ENCODE measurements around the gene TMEM80.

TMEM80 gene

DNA sequence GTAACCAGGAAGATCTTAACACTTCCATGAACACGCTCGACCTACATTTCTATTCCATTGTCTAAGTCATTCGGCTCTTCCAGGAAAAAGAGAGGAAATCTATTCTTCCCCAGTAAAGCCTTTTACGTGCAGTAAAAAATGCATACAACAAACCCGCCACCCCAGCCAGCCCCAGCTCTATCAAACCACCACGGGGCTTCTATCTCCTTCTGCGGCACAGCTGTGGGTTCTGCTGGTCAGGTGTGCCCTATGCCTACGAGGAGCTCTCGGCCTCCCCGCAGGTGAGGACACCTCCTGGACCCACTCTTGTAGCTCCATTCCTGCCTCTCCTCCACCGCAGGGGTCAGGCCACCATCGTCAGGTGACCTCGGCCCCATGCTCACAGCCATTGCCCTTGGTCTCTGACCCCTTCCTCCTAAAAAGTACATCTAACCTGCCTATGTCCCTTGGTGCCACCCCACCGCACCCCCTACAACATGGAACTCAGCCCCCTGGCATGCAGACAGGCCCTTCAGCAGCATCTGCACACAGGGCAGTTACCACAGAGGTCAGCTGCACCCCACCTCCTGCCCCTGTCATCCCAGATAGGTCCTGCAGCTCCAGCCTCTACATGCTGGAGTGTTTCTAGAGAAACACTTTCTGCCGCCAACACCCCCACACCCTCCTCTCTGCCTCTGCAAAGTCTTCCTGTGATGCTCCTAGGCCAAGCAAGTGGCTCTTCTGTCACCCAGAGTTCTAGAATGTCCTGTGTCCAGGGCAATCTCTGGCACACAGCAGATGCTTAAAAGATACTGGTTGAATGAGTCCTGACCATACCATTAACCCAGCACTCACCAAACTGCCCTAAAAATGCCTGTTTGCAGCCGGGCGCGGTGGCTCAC is 3.7 kb upstream of the TMEM80 start:
- H3K36me3 ChIP-seq (ENCODE audit: control insufficient read depth, insufficient read depth, low read length) = peaks cover 14% of the 10 kb centered on the region
- H3K4me1 ChIP-seq (ENCODE audit: control insufficient read depth, insufficient read depth, low read length) = peaks cover 9% of the 10 kb centered on the region
- no peaks in the 10 kb centered on the region for H3K9me3 ChIP-seq (ENCODE audit: control insufficient read depth, insufficient read depth, low read length)
- H3K27ac ChIP-seq (ENCODE audit: low read length) = no peak overlapping the region
- H3K27me3 ChIP-seq (ENCODE audit: control insufficient read depth, insufficient read depth, low read length) = no peaks in the 10 kb centered on the region
- no peak for DNase-seq (ENCODE audit: low read depth, low spot score)
- H3K4me3 ChIP-seq (ENCODE audit: low read length) = no peak overlapping the region
- no CpG with 5 or more reads among the region's 18 CpGs for WGBS (ENCODE audit: insufficient coverage, insufficient read length)

DNA sequence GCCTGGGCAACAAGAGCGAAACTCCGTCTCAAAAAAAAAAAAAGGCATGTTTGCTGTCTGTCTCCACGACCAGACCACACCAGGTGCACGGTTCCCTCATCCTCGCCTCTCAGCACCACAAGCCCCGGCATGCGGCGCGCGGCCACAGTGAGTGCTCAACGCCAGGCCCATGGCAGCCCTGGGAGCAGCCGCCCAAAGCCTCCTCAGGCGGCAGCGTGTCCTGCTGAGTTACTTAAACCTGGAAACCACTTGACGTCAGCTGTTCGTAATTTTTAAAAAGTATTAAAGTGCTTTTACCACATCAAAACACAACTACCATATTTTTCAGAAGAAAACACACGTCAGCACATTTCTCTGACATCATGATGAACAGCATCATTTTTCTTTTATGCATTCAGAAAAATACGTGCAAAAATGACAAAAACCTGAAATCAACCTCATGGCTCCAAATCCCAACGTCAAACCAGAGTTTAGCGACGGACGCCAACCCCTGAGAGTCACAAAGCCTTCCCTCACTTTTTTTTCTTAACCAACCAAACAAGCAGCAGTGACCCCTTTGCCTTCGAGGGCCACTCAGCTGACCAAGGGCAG is 2.7 kb upstream of the TMEM80 start:
- H3K9me3 ChIP-seq (ENCODE audit: control insufficient read depth, insufficient read depth, low read length) = no peaks in the 10 kb centered on the region
- WGBS (ENCODE audit: insufficient coverage, insufficient read length) = no CpG with 5 or more reads among the region's 23 CpGs
- no peak overlapping the region for H3K4me3 ChIP-seq (ENCODE audit: low read length)
- no peaks in the 10 kb centered on the region for H3K27me3 ChIP-seq (ENCODE audit: control insufficient read depth, insufficient read depth, low read length)
- DNase-seq (ENCODE audit: low read depth, low spot score) = no peak
- peaks cover 8% of the 10 kb centered on the region; the same call in 1 of the 2 replicates for H3K36me3 ChIP-seq (ENCODE audit: control insufficient read depth, insufficient read depth, low read length)
- H3K27ac ChIP-seq (ENCODE audit: low read length) = no peak overlapping the region
- H3K4me1 ChIP-seq (ENCODE audit: control insufficient read depth, insufficient read depth, low read length) = peaks cover 10% of the 10 kb centered on the region

GRCh38 chr11:693415-693831 is 2.2 kb upstream of the TMEM80 start:
- H3K4me3 ChIP-seq (ENCODE audit: low read length) = no peak overlapping the region
- no CpG with 5 or more reads among the region's 13 CpGs for WGBS (ENCODE audit: insufficient coverage, insufficient read length)
- H3K27ac ChIP-seq (ENCODE audit: low read length) = no peak overlapping the region
- H3K9me3 ChIP-seq (ENCODE audit: control insufficient read depth, insufficient read depth, low read length) = no peaks in the 10 kb centered on the region
- H3K36me3 ChIP-seq (ENCODE audit: control insufficient read depth, insufficient read depth, low read length) = peaks cover 5% of the 10 kb centered on the region; the same call in 1 of the 2 replicates
- H3K27me3 ChIP-seq (ENCODE audit: control insufficient read depth, insufficient read depth, low read length) = no peaks in the 10 kb centered on the region
- DNase-seq (ENCODE audit: low read depth, low spot score) = no peak
- H3K4me1 ChIP-seq (ENCODE audit: control insufficient read depth, insufficient read depth, low read length) = peaks cover 11% of the 10 kb centered on the region

GRCh38 chr11:693887-694562 is 1.6 kb upstream of the TMEM80 start:
- no peak overlapping the region for H3K27ac ChIP-seq (ENCODE audit: low read length)
- no CpG with 5 or more reads among the region's 15 CpGs for WGBS (ENCODE audit: insufficient coverage, insufficient read length)

DNA sequence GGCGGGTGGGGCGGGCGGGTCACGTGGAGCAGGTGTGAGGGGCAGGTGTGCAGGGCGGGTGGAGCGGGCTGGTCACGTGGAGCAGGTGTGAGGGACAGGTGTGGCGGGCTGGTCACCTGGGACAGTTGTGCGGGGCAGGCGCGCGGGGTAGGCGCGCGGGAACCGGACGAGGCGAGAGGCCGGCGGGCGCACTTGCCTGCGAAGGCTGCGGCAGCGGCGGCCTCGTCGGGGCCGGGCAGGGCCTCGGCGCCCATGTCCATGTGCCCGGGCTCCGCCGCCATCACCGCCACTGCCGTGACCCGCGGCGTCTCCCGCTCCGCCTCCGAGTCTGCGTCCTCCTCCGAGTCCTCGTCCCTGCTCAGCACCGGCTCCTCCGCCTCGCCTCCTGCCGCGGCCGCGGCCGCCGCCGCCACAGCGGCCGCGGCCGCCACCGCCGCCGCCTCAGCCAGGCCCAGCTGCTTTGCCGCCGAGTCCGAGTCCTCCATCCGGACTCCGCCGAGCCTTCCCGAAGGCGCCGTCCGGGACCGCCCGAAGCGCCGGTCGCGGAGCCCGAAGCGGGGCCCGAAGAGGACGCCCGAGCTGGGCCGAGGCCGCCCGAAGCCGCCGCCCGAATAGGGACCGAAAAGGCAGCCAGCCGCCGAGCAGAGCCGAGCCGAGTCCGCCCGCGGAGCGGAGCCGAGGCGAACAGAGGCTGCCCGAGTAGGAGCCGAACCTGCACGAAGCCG is 891 bp upstream of the TMEM80 start, which contains the start of gene DEAF1:
DEAF1 (minus strand) TSS at position 660 of the 725 bp plus-strand sequence; CDS start at position 485, 175 bp downstream.
- Histone ChIP-seq H3K4me3 (ENCODE audit: low read length) (peak within 1 kb of the TSS; percentile 58; the same call in 1 of the 2 replicates), H3K9me3 (ENCODE audit: control insufficient read depth, insufficient read depth, low read length) (no peaks in the 10 kb centered on the region), H3K36me3 (ENCODE audit: control insufficient read depth, insufficient read depth, low read length) (peaks cover 1% of the 10 kb centered on the region; the same call in 1 of the 2 replicates), H3K27ac (ENCODE audit: low read length) (no peak within 1 kb of the TSS), H3K4me1 (ENCODE audit: control insufficient read depth, insufficient read depth, low read length) (peaks cover 12% of the 10 kb centered on the region), H3K27me3 (ENCODE audit: control insufficient read depth, insufficient read depth, low read length) (no peaks in the 10 kb centered on the region)
- WGBS (ENCODE audit: insufficient coverage, insufficient read length) = no CpG with 5 or more reads among the region's 103 CpGs
- peak; percentile 88 for DNase-seq (ENCODE audit: low read depth, low spot score)

More at GRCh38 chr11:693887-694562, 1.6 kb upstream of the TMEM80 start:
- Histone ChIP-seq H3K27me3 (ENCODE audit: control insufficient read depth, insufficient read depth, low read length) (no peaks in the 10 kb centered on the region), H3K4me1 (ENCODE audit: control insufficient read depth, insufficient read depth, low read length) (peaks cover 12% of the 10 kb centered on the region), H3K36me3 (ENCODE audit: control insufficient read depth, insufficient read depth, low read length) (peaks cover 5% of the 10 kb centered on the region; the same call in 1 of the 2 replicates), H3K9me3 (ENCODE audit: control insufficient read depth, insufficient read depth, low read length) (no peaks in the 10 kb centered on the region), H3K4me3 (ENCODE audit: low read length) (peak overlapping the region; percentile 4; the same call in 1 of the 2 replicates)
- DNase-seq (ENCODE audit: low read depth, low spot score) = no peak

DNA sequence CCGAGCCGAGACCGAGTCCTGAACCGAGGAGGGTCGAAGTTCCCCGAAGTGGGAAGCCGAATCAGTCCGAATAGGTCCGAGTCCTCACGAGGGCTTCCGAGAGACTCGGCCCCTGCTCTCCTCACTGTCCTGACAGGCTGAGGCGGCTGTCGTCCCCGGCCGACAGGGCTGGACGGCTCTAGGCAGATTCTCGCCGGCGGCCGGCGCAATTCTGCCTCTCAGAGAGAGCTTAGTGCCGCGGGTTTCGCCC is 403 bp upstream of the TMEM80 start:
- Histone ChIP-seq H3K4me3 (ENCODE audit: low read length) (peak overlapping the region; percentile 58; the same call in 1 of the 2 replicates), H3K27ac (ENCODE audit: low read length) (no peak overlapping the region), H3K9me3 (ENCODE audit: control insufficient read depth, insufficient read depth, low read length) (no peaks in the 10 kb centered on the region), H3K27me3 (ENCODE audit: control insufficient read depth, insufficient read depth, low read length) (no peaks in the 10 kb centered on the region), H3K36me3 (ENCODE audit: control insufficient read depth, insufficient read depth, low read length) (no peaks in the 10 kb centered on the region), H3K4me1 (ENCODE audit: control insufficient read depth, insufficient read depth, low read length) (peaks cover 12% of the 10 kb centered on the region)
- no CpG with 5 or more reads among the region's 25 CpGs for WGBS (ENCODE audit: insufficient coverage, insufficient read length)
- DNase-seq (ENCODE audit: low read depth, low spot score) = no peak

DNA sequence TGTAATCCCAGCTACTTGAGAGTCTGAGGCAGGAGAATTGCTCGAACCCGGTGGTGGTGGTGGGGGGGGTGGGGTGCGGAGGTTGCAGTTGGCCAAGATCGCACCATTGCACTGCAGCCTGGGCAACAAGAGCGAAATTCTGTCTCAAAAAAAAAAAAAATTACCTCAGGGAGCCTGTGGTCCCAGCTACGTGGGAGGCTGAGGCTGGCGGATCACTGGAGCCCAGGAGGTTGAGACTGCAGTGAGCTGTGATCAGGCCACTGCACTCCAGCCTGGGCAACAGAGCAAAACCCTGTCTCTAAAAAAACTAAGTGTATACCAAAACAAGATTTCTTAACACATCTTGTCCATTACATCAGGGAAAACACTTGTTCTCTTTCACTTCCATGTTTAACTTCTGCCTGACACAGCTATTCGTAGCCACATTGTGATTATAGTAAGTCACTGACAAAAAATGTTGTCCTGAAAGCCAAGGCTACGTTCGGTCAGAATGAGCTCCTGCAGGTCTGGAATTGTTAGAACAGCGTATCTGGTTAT is 1.4 kb downstream of the TMEM80 start:
- H3K4me3 ChIP-seq (ENCODE audit: low read length) = no peak overlapping the region
- no CpG with 5 or more reads among the region's 11 CpGs for WGBS (ENCODE audit: insufficient coverage, insufficient read length)
- no peaks in the 10 kb centered on the region for H3K9me3 ChIP-seq (ENCODE audit: control insufficient read depth, insufficient read depth, low read length)
- H3K27me3 ChIP-seq (ENCODE audit: control insufficient read depth, insufficient read depth, low read length) = no peaks in the 10 kb centered on the region
- no peak overlapping the region for H3K27ac ChIP-seq (ENCODE audit: low read length)
- peaks cover 12% of the 10 kb centered on the region for H3K4me1 ChIP-seq (ENCODE audit: control insufficient read depth, insufficient read depth, low read length)
- no peak for DNase-seq (ENCODE audit: low read depth, low spot score)
- no peaks in the 10 kb centered on the region for H3K36me3 ChIP-seq (ENCODE audit: control insufficient read depth, insufficient read depth, low read length)

DNA sequence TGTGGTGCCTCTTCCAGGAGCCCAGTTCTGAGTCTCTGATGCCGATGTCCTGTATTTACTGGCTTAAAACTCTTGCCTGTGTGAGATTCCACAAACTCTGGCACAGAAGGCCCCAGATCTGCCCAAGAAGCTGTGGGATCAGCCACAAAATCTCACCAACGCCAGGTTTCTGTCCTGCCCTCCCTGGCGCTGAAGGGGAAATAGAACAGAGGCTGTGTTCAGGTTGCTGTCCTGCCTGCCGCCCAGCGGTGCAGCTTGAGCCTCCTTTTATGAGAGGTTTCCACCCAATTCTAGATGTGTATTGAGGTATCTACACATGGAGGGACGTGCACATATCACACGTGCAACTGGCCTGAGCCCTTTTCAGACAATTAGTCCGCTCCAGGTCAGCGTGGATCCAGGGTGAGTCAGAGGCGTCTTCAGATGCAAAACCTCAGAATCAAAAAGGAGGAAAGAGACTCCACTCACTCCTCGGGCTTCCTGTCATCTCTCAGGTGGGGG is 2.2 kb downstream of the TMEM80 start:
- peaks cover 12% of the 10 kb centered on the region for H3K4me1 ChIP-seq (ENCODE audit: control insufficient read depth, insufficient read depth, low read length)
- no peaks in the 10 kb centered on the region for H3K27me3 ChIP-seq (ENCODE audit: control insufficient read depth, insufficient read depth, low read length)
- H3K27ac ChIP-seq (ENCODE audit: low read length) = no peak overlapping the region
- no peaks in the 10 kb centered on the region for H3K36me3 ChIP-seq (ENCODE audit: control insufficient read depth, insufficient read depth, low read length)
- no peaks in the 10 kb centered on the region for H3K9me3 ChIP-seq (ENCODE audit: control insufficient read depth, insufficient read depth, low read length)
- WGBS (ENCODE audit: insufficient coverage, insufficient read length) = no CpG with 5 or more reads among the region's 11 CpGs
- no peak overlapping the region for H3K4me3 ChIP-seq (ENCODE audit: low read length)
- DNase-seq (ENCODE audit: low read depth, low spot score) = no peak

DNA sequence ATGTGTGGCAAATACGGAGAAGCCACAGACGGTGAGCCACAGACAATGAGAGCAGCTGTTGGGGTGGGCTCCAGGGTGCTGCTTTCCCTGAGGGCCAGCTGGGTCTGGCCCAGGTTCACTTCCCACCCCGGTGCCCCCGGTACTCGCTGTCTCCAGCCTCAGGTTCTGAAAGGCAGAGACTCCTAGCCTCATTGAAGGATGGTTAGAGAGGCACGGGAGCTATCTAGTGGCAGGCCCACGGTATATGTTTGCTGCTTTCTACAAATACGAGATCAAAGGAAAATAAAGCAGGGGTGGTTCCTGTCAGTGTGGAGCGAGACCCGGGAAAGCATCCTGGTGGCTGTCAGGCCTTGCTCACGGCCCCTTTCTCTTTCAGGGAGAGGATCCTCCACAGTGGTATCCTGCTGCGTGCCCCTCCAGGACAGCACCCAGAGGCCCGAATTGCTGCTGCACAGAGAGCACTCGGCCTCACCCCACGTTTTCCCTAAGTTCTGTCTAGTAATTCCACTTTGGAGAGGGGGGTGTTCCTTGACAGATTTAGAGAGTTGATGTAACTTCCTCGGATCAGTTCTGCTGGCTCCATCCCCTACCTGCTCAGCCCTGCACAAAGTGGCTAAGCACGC is 3.0 kb downstream of the TMEM80 start:
- no peaks in the 10 kb centered on the region for H3K36me3 ChIP-seq (ENCODE audit: control insufficient read depth, insufficient read depth, low read length)
- H3K27ac ChIP-seq (ENCODE audit: low read length) = no peak overlapping the region
- no CpG with 5 or more reads among the region's 17 CpGs for WGBS (ENCODE audit: insufficient coverage, insufficient read length)
- no peaks in the 10 kb centered on the region for H3K9me3 ChIP-seq (ENCODE audit: control insufficient read depth, insufficient read depth, low read length)
- H3K4me1 ChIP-seq (ENCODE audit: control insufficient read depth, insufficient read depth, low read length) = peaks cover 12% of the 10 kb centered on the region
- no peaks in the 10 kb centered on the region for H3K27me3 ChIP-seq (ENCODE audit: control insufficient read depth, insufficient read depth, low read length)
- H3K4me3 ChIP-seq (ENCODE audit: low read length) = no peak overlapping the region
- no peak for DNase-seq (ENCODE audit: low read depth, low spot score)

Measured in iPS DF 6.9 (cell line).